Dermis blood vessel endothelial cell (primary cell): ENCODE data around the gene ZC3H10. TPM values are rescaled to one million over a fixed set of nuclear protein-coding genes. Genes with fewer than 3 reads are reported as not detected.
"Not testable (repeated sequence)": the region's sequence is repeated elsewhere in the genome, so short reads cannot be mapped to it uniquely, and the experiment has no call there.

ENCODE experiments used
- DNase-seq: peaks from one replicate; pipeline ENCODE4 v3.0.0; 2010
- total RNA-seq: library from RNA; depleted of rRNA; stranded (reverse); fragments of >200 nt; gene quantifications from 2 replicates; pipeline ENCODE4 v1.2.3, GENCODE V29; 2014

Gene ZC3H10
- total RNA-seq = 4.7 and 5.6 TPM in 2 replicates

GRCh38 chr12:56117778-56118687 is at the start of gene ZC3H10:
Gene ZC3H10 (plus strand): TSS chr12:56118266. CDS start chr12:56120563, 2,297 bp downstream.
- peak; percentile 100 for DNase-seq

DNA sequence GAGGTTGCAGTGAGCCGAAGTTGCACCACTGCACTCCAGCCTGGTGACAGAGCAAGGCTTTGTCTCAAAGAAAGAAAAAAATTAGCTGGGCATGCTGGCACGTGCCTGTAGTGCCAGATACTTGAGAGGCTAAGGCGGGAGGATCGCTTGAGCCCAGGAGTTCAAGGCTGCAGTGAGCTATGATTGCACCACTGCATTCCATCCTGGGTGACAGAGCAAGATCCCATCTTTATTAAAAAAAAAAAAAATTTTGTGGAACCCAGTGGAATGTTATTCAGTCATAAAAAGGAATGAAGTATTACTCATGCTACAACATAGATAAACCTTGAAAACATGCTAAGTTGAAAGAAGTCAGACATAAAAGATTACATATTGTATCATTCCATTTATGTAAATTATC is 46.4 kb upstream of the ZC3H10 start:
- DNase-seq = no peak

GRCh38 chr12:56074396-56074795 is 43.7 kb upstream of the ZC3H10 start:
- DNase-seq = no peak

- DNase-seq = not testable (repeated sequence)
Observed at GRCh38 chr12:56077966-56078365, 40.1 kb upstream of the ZC3H10 start.

- no peak for DNase-seq
Observed at GRCh38 chr12:56078427-56078826, 39.6 kb upstream of the ZC3H10 start.

- peak; percentile 93 for DNase-seq
Observed at GRCh38 chr12:56078931-56079722, 38.9 kb upstream of the ZC3H10 start.

GRCh38 chr12:56079723-56080555 is 38.1 kb upstream of the ZC3H10 start, which contains the start of gene ERBB3:
Gene ERBB3 (plus strand): TSS chr12:56080165. CDS start chr12:56080301, 136 bp downstream.
- DNase-seq = peak; percentile 58

GRCh38 chr12:56080556-56081138 is 37.4 kb upstream of the ZC3H10 start:
- DNase-seq = no peak

GRCh38 chr12:56081393-56082347 is 36.4 kb upstream of the ZC3H10 start:
- DNase-seq = no peak

- DNase-seq = no peak
Observed at GRCh38 chr12:56082382-56082781, 35.7 kb upstream of the ZC3H10 start.

DNA sequence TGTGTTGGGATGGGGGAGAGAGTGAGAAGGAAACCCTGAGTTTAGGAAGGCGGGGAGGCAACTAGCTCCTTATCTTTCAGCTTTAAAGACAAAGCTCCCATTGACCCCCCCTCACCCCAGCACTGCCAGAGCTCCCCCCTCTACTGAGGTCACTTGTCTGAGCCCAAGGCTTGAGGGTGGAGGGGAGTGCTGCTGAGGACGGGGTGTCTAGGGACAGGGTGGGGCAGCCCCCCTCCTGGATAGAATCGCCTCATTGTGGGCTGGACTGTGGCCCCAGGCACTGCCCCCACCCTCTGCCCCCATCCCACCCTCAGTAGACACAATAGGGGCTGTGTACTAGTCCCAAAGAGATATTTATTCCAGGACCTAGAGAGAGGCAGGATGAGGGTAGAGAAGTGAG is 35.1 kb upstream of the ZC3H10 start:
- DNase-seq = no peak

- peak; percentile 53 for DNase-seq
Observed at GRCh38 chr12:56084958-56085543, 33.0 kb upstream of the ZC3H10 start.

DNA sequence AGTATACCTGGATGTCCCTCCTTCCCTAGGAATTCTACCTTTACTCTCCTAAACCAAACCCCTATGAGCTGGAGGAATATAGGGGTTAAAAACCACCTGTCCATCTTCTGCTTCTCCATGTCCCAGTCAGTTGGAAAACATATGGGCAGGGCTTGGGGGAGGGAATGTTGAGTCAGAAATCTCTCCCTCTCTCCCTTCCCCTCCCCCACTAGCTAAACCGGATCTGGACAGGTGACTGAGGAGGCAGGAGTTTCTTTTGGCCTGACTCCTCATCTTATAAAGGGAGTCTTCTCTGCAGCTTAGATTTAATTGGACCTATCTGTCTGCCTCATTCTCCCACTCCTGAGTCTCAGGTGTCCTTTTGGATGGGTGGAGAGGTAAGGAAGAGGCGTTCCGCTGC is 32.0 kb upstream of the ZC3H10 start:
- DNase-seq = no peak

GRCh38 chr12:56086608-56087007 is 31.5 kb upstream of the ZC3H10 start:
- no peak for DNase-seq

DNA sequence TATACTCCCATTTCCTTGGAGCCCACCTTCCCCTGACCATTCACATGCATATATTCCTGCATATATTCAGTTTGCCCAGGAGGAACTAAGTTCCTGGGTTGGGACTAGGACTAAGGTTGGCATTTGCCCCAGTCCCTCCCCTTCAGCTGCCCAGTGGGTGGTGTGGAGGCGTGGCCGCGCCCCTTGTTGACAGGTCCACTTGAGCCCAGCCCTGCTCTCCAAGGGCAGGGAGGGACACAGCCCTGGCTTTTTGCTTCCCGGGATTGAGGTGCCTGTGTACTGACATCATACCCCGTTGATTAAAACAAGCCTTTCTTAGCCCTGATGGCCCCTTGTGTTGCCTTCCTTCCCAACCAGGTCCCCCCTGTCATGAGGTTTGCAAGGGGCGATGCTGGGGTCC is 30.8 kb upstream of the ZC3H10 start:
- DNase-seq = no peak

DNA sequence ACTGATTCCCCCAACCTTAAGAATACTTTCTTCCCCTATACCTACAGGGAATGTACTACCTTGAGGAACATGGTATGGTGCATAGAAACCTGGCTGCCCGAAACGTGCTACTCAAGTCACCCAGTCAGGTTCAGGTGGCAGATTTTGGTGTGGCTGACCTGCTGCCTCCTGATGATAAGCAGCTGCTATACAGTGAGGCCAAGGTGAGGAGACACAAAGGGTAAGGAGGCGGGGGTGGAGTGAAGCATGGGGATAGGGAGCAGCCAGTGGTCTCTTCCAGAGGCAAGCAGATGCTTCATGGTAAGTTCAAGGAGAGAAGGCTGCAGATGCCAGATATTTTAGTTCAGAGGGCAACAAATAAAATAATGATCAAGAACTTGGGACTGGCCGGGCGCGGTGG is 20.3 kb upstream of the ZC3H10 start:
- no peak for DNase-seq

DNA sequence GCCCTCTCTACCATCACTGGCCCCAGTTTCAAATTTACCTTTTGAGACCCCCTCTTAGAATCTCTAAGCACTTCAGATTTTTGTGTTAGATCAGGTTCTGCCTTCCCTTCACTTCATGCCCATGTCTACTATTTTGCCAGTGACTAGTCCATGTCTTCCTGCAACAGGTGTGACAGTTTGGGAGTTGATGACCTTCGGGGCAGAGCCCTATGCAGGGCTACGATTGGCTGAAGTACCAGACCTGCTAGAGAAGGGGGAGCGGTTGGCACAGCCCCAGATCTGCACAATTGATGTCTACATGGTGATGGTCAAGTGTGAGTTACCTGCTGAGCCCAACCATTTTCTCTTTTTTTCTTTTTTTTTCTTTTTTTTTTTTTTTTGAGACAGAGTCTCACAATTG is 19.5 kb upstream of the ZC3H10 start:
- DNase-seq = no peak

DNA sequence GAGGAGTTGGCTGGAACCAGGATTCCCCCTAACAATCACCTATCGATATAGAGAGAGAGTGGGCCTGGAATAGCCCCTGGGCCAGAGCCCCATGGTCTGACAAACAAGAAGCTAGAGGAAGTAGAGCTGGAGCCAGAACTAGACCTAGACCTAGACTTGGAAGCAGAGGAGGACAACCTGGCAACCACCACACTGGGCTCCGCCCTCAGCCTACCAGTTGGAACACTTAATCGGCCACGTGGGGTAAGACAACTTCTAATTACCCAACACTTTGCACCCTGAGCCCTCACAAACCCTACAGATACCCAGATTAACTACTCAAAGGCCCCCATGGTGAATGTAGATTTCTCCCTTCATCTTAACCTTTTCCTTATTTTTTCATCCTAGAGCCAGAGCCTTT is 18.3 kb upstream of the ZC3H10 start:
- DNase-seq = no peak

DNA sequence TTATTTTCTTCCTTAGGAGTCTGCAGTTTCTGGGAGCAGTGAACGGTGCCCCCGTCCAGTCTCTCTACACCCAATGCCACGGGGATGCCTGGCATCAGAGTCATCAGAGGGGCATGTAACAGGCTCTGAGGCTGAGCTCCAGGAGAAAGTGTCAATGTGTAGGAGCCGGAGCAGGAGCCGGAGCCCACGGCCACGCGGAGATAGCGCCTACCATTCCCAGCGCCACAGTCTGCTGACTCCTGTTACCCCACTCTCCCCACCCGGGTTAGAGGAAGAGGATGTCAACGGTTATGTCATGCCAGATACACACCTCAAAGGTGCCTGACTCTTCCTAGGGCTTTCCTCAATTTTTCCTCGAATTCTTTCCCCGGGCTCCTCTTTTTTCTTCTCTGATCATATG is 17.0 kb upstream of the ZC3H10 start:
- DNase-seq = no peak

DNA sequence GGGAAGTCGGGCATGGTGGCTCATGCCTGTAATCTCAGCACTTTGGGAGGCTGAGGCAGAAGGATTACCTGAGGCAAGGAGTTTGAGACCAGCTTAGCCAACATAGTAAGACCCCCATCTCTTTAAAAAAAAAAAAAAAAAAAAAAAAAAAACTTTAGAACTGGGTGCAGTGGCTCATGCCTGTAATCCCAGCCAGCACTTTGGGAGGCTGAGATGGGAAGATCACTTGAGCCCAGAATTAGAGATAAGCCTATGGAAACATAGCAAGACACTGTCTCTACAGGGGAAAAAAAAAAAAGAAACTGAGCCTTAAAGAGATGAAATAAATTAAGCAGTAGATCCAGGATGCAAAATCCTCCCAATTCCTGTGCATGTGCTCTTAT is 15.4 kb upstream of the ZC3H10 start:
- no peak for DNase-seq
